HepG2 (cell line): ENCODE measurements around the gene SIK3. TPM values are rescaled to one million over a fixed set of nuclear protein-coding genes. Genes with fewer than 3 reads are reported as not detected.

Source experiments
- ATAC-seq: fragments of 200-7000 bp; cut with Tn5 transposase; 3 replicates; pipeline ENCODE4 v1.9.1; 2020; ENCODE audit warnings: mild to moderate bottlenecking, moderate library complexity
- BruUV-seq: library from RNA; stranded (reverse); fragments of 400-500 nt; replicated peaks from 2 replicates; lab custom pipeline; 2021; lab: Mats Ljungman, UMichigan
- CTCF ChIA-PET: fragments of 300-600 bp; formaldehyde crosslinking; extraction: SDS; loops from one replicate; lab custom pipeline; 2021; ENCODE audit warnings: low total read pairs, inconsistent platforms, low intra/inter-chr PET ratio; lab: Yijun Ruan, JAX
- POLR2A ChIA-PET: fragments of 350-600 bp; sonication (Branson Sonifier 250); formaldehyde crosslinking; loops from one replicate; lab custom pipeline; 2020; ENCODE audit warnings: antibody characterized with exemption, inconsistent platforms; lab: Yijun Ruan, JAX
- DNase-seq: peaks from one replicate; pipeline ENCODE4 v3.0.0-alpha.2; 2015; ENCODE audit warnings: low spot score
- FAIRE-seq: peaks from 3 replicates; lab custom pipeline; 2011; peaks lifted over from hg19 to GRCh38; lab: Jason Lieb, UNC
- H2AFZ ChIP-seq: one replicate; pipeline ENCODE4 v1.6.1; 2011; ENCODE audit warnings: low read length, inconsistent platforms
- H3K27ac ChIP-seq: fragments of 300-600 bp; 3 replicates; pipeline ENCODE4 v1.8.0; 2011; ENCODE audit warnings: mixed run types, mild to moderate bottlenecking, mixed read lengths, low read length, inconsistent platforms; ENCODE audit not compliant: insufficient read depth; ENCODE audit errors: extremely low read length
- H3K27me3 ChIP-seq, 2 experiments: fragments of 200-600 bp in 1 of 2; 2 replicates in 1 of 2; 3 replicates in 1 of 2; pipeline versions ENCODE4 v1.6.0 to v1.8.0; 2011; ENCODE audit warnings: low read length in 2 of 2, mild to moderate bottlenecking in 2 of 2, moderate library complexity in 2 of 2, inconsistent platforms in 1 of 2; ENCODE audit not compliant: insufficient read depth in 2 of 2, control insufficient read depth in 1 of 2
- H3K36me3 ChIP-seq, 2 experiments: fragments of 200-600 bp in 1 of 2; replicated peaks in 1 of 2; 2 replicates in 1 of 2; 3 replicates in 1 of 2; pipeline versions ENCODE4 v1.5.1 to v1.8.0; 2011; ENCODE audit warnings: low read length in 2 of 2, inconsistent platforms in 1 of 2; ENCODE audit not compliant: insufficient read depth in 2 of 2, control insufficient read depth in 1 of 2
- H3K4me1 ChIP-seq: 2 replicates; pipeline ENCODE4 v1.5.1; 2012; ENCODE audit warnings: low read length, inconsistent platforms; ENCODE audit not compliant: insufficient read depth
- H3K4me2 ChIP-seq: 2 replicates; pipeline ENCODE4 v1.6.0; 2011; ENCODE audit warnings: low read depth, low read length, inconsistent platforms
- H3K4me3 ChIP-seq, 3 experiments: fragments of 200-600 bp in 1 of 3; sonication (generic), shearing (Covaris generic) in 1 of 3; replicated peaks in 1 of 3; 2 replicates each; pipeline ENCODE4 v1.5.1; 2011 to 2016; ENCODE audit warnings: low read length in 3 of 3, inconsistent platforms in 2 of 3, low read depth in 2 of 3, mild to moderate bottlenecking in 2 of 3, control low read depth in 1 of 3, mixed read lengths in 1 of 3; ENCODE audit not compliant: insufficient read depth in 1 of 3
- H3K79me2 ChIP-seq: one replicate; pipeline ENCODE4 v1.6.1; 2011; ENCODE audit warnings: low read length, inconsistent platforms; ENCODE audit not compliant: insufficient read depth
- H3K9ac ChIP-seq: 2 replicates; pipeline ENCODE4 v1.6.0; 2011; ENCODE audit warnings: mild to moderate bottlenecking, low read depth, low read length, inconsistent platforms; ENCODE audit not compliant: insufficient read depth
- H3K9me3 ChIP-seq: 2 replicates; pipeline ENCODE4 v1.5.1; 2012; ENCODE audit warnings: mild to moderate bottlenecking, low read length
- H4K20me1 ChIP-seq: 2 replicates; pipeline ENCODE4 v1.6.0; 2011; ENCODE audit warnings: inconsistent platforms, mild to moderate bottlenecking, low read length, moderate library complexity; ENCODE audit not compliant: insufficient read depth
- BCL3 ChIP-seq: sonication (generic); formaldehyde crosslinking; IDR thresholded peaks from 2 replicates; pipeline ENCODE4 v1.5.1; 2020; ENCODE audit warnings: mild to moderate bottlenecking, missing genetic modification reagents, moderate library complexity
- DRAP1 ChIP-seq: IDR thresholded peaks from 2 replicates; pipeline ENCODE4 v1.6.1; 2016; ENCODE audit warnings: missing genetic modification reagents, missing compliant biosample characterization
- HHEX ChIP-seq: IDR thresholded peaks from 2 replicates; pipeline ENCODE4 v1.6.1; 2016; ENCODE audit warnings: control low read depth
- KDM2A ChIP-seq: sonication (generic); formaldehyde crosslinking; IDR thresholded peaks from 2 replicates; pipeline ENCODE4 v1.4.0; 2020; ENCODE audit warnings: low read depth, missing genetic modification reagents, borderline replicate concordance
- NR2C2 ChIP-seq: sonication (generic); formaldehyde crosslinking; IDR thresholded peaks from 2 replicates; pipeline ENCODE4 v1.4.0; 2020; ENCODE audit warnings: missing genetic modification reagents, mild to moderate bottlenecking, moderate library complexity, borderline replicate concordance
- NR2F6 ChIP-seq, 2 experiments: IDR thresholded peaks; 2 replicates each; pipeline ENCODE4 v1.6.1; 2016; ENCODE audit warnings: antibody characterized with exemption in 1 of 2, mild to moderate bottlenecking in 1 of 2
- PHF8 ChIP-seq: sonication (generic); formaldehyde crosslinking; IDR thresholded peaks from 2 replicates; pipeline ENCODE4 v1.5.0; 2020; ENCODE audit warnings: missing genetic modification reagents
- SOX5 ChIP-seq: IDR thresholded peaks from 2 replicates; pipeline ENCODE4 v1.6.1; 2016; ENCODE audit warnings: borderline replicate concordance
- STAG1 ChIP-seq: sonication (generic); formaldehyde crosslinking; IDR thresholded peaks from 2 replicates; pipeline ENCODE4 v1.4.0; 2020; ENCODE audit warnings: missing genetic modification reagents
- TBX2 ChIP-seq: sonication (generic); formaldehyde crosslinking; IDR thresholded peaks from 2 replicates; pipeline ENCODE4 v1.5.0; 2020; ENCODE audit warnings: missing genetic modification reagents, mild to moderate bottlenecking, borderline replicate concordance
- YEATS4 ChIP-seq: sonication (generic); formaldehyde crosslinking; IDR thresholded peaks from 2 replicates; pipeline ENCODE4 v1.4.0; 2020; ENCODE audit warnings: missing genetic modification reagents, borderline replicate concordance
- ZBTB14 ChIP-seq: sonication (generic); formaldehyde crosslinking; IDR thresholded peaks from 2 replicates; pipeline ENCODE4 v1.4.0; 2020; ENCODE audit warnings: missing genetic modification reagents
- ZFY ChIP-seq: sonication (generic); formaldehyde crosslinking; IDR thresholded peaks from 2 replicates; pipeline ENCODE4 v1.4.0; 2020; ENCODE audit warnings: missing genetic modification reagents
- ZKSCAN1 ChIP-seq: fragments of 150-350 bp; IDR thresholded peaks from 2 replicates; pipeline ENCODE4 v1.6.1; 2014; ENCODE audit warnings: low read length
- ZNF281 ChIP-seq: sonication (generic); formaldehyde crosslinking; IDR thresholded peaks from 2 replicates; pipeline ENCODE4 v1.4.0; 2020; ENCODE audit warnings: missing genetic modification reagents, borderline replicate concordance
- ZNF335 ChIP-seq: sonication (generic); formaldehyde crosslinking; IDR thresholded peaks from 2 replicates; pipeline ENCODE4 v1.4.0; 2020; ENCODE audit warnings: missing genetic modification reagents
- ZNF33A ChIP-seq: sonication (generic); formaldehyde crosslinking; IDR thresholded peaks from 2 replicates; pipeline ENCODE4 v1.5.1; 2020; ENCODE audit warnings: missing genetic modification reagents, mild to moderate bottlenecking, moderate library complexity, borderline replicate concordance
- ZNF629 ChIP-seq: sonication (generic); formaldehyde crosslinking; conservative IDR thresholded peaks from 2 replicates; pipeline ENCODE4 v1.5.0; 2020; ENCODE audit warnings: missing genetic modification reagents
- ZNF777 ChIP-seq: sonication (generic); formaldehyde crosslinking; IDR thresholded peaks from 2 replicates; pipeline ENCODE4 v1.4.0; 2020; ENCODE audit warnings: missing genetic modification reagents
- WGBS: methylation state at CpG from one replicate; pipeline ENCODE4 v1.1.6; 2017; ENCODE audit warnings: low lambda C conversion rate; 5-methylcytosine and 5-hydroxymethylcytosine counted together
- in situ Hi-C: cut with HindIII; loops from 2 replicates; pipeline ENCODE4 v1.10.0; 2017; ENCODE audit warnings: low pct_unique_long_range_greater_than_20kb; ENCODE audit not compliant: extremely low pct_ligation_motif_present
- intact Hi-C: fragments of 100-400 bp; cut with micrococcal nuclease; formaldehyde crosslinking; loops from one replicate; pipeline ENCODE4 v1.10.0; 2022; ENCODE audit not compliant: unreplicated experiment
- polyA plus RNA-seq, 8 experiments: library from polyadenylated mRNA; depleted of rRNA in 3 of 8; stranded (reverse) in 7 of 8; unstranded in 1 of 8; fragments of >200 nt; fragmentation: Illumina TruSeq in 4 of 8; extraction: Trizol in 4 of 8; gene quantifications; 2 replicates each; pipeline versions ENCODE4 v1.2.1 to v1.2.3, GENCODE V29; 2011 to 2016; ENCODE audit warnings: low read depth in 4 of 8, missing spikeins in 1 of 8, mixed read lengths in 1 of 8; ENCODE audit not compliant: insufficient read depth in 1 of 8
- total RNA-seq, 5 experiments: library from RNA; depleted of rRNA; stranded (reverse); fragments of >200 nt; fragmentation: Illumina TruSeq; extraction: Trizol; gene quantifications; 2 replicates each; pipeline ENCODE4 v1.2.3, GENCODE V29; 2016; ENCODE audit warnings: low read depth in 1 of 5

SIK3 gene
- total and polyA plus RNA-seq, 2 of the 13 experiments (the other 11 are each of a cell fraction or from before 2014, with no cell fraction given), result 5.7 to 9.8 TPM

GRCh38 chr11:116840224-116840745 lies 257.9 kb downstream of the SIK3 start:
- Histone ChIP-seq H3K27me3 (no peaks in the 10 kb centered on the region), H3K9ac (peak overlapping the region; percentile 65), H3K4me1 (peaks cover 75% of the 10 kb centered on the region), H3K36me3 (peaks cover 3 to 6% of the 10 kb centered on the region in 2 experiments; a peak in 4 of 5 replicates), H3K27ac (peak overlapping the region; percentile 85), H3K9me3 (no peaks in the 10 kb centered on the region), H3K4me2 (peak overlapping the region; percentile 86), H3K79me2 (peaks cover 22% of the 10 kb centered on the region), H2AFZ (peak overlapping the region; percentile 64), H3K4me3 (peak overlapping the region; percentile 38 to 67 (median 51); a peak in 5 of 6 replicates), H4K20me1 (peaks cover 9% of the 10 kb centered on the region; the same call in 1 of the 2 replicates)
- FAIRE-seq (peak; percentile 69), DNase-seq (peak; percentile 47), ATAC-seq (peak; percentile 8)
- ChIA-PET POLR2A (interaction anchor here (1.0 to 11.5 kb wide), 6 partner anchors 9 to 53 kb away, joined by 4 to 361 read pairs (median 10); partner anchors contain the start of genes APOA4, APOA5, APOC3 and ZPR1), CTCF (interaction anchor here (1.5 kb wide), 1 partner anchor 49 kb away, joined by 4 read pairs; the partner anchor contains the start of gene APOA5)
- WGBS, result 6% methylated on average over 6 of the region's 6 CpGs
- intact Hi-C loops, result no loop called here
- BruUV-seq, result no TSS peak
- in situ Hi-C loops, result no loop called here
- peak; percentile 2; the same call in 1 of the 2 replicates for TF ChIP-seq SOX5 (CRISPR knock-in tag)
- 0 out of 2 replicates have a peak, but pooled peaks have one; percentile 36 for TF ChIP-seq BCL3
- 0 out of 2 replicates have a peak, but pooled peaks have one; percentile 10 for TF ChIP-seq TBX2 (CRISPR knock-in tag)
- TF ChIP-seq ZNF281 (CRISPR knock-in tag), result no peak
- TF ChIP-seq ZNF335 (CRISPR knock-in tag), result peak; percentile 76
- peak; percentile 8; the same call in 1 of the 2 replicates for TF ChIP-seq KDM2A (CRISPR knock-in tag)
- peak; percentile 14; the same call in 1 of the 2 replicates for TF ChIP-seq ZFY (CRISPR knock-in tag)
- TF ChIP-seq HHEX, result no peak
- no peak for TF ChIP-seq DRAP1
- TF ChIP-seq NR2C2 (CRISPR knock-in tag), result 0 out of 2 replicates have a peak, but pooled peaks have one; percentile 23
- peak; percentile 75; the same call in 1 of the 2 replicates for TF ChIP-seq ZNF33A
- 0 out of 2 replicates have a peak, but pooled peaks have one; percentile 13 for TF ChIP-seq PHF8
- no peak for TF ChIP-seq ZBTB14 (CRISPR knock-in tag)
- peak; percentile 61 for TF ChIP-seq STAG1 (CRISPR knock-in tag)
- no peak for TF ChIP-seq NR2F6 (IDR thresholded peaks at IDR 0.05)
- 0 out of 2 replicates have a peak, but pooled peaks have one; percentile 2 for TF ChIP-seq NR2F6 (CRISPR knock-in tag; IDR thresholded peaks at IDR 0.05)
- no peak for TF ChIP-seq ZKSCAN1
- TF ChIP-seq ZNF777 (CRISPR knock-in tag), result 0 out of 2 replicates have a peak, but pooled peaks have one; percentile 4
- TF ChIP-seq YEATS4 (CRISPR knock-in tag), result 0 out of 2 replicates have a peak, but pooled peaks have one; percentile 37
- TF ChIP-seq ZNF629 (CRISPR knock-in tag), result 0 out of 2 replicates have a peak, but pooled peaks have one; percentile 3
